ENCODE results near the gene CCDC197.
A peak's percentile ranks its signal among the peaks of the same experiment; 100 is the strongest.

Gene CCDC197

GRCh38 chr14:93964281-93964680 is 32.8 kb upstream of the CCDC197 start:
- no peak for TF ChIP-seq MAX (IDR thresholded peaks at IDR 0.05)
- TF ChIP-seq TEAD4 (IDR thresholded peaks at IDR 0.05), result no peak
- TF ChIP-seq CREB1 (IDR thresholded peaks at IDR 0.05; ENCODE audit: low read depth), result no peak
- no peak for TF ChIP-seq REST (IDR thresholded peaks at IDR 0.05; ENCODE audit: low read depth)
- no peak for TF ChIP-seq ZBTB7A (IDR thresholded peaks at IDR 0.05; ENCODE audit: low read depth)
- TF ChIP-seq NFIC (IDR thresholded peaks at IDR 0.05), result no peak
- TF ChIP-seq EP300 (IDR thresholded peaks at IDR 0.05; ENCODE audit: borderline replicate concordance), result no peak
- TF ChIP-seq FOXM1 (IDR thresholded peaks at IDR 0.05; ENCODE audit: borderline replicate concordance, low read depth), result no peak
- TF ChIP-seq TAF1 (IDR thresholded peaks at IDR 0.05; ENCODE audit: low read depth), result no peak

- TF ChIP-seq TAF1 (IDR thresholded peaks at IDR 0.05; ENCODE audit: low read depth) (no peak), YY1 (IDR thresholded peaks at IDR 0.05; ENCODE audit: low read depth) (no peak), CEBPB (IDR thresholded peaks at IDR 0.05) (no peak), RAD21 (IDR thresholded peaks at IDR 0.05; ENCODE audit: low read depth) (no peak)
Observed at GRCh38 chr14:93964820-93965286, 32.2 kb upstream of the CCDC197 start.

- TF ChIP-seq TAF1 (IDR thresholded peaks at IDR 0.05; ENCODE audit: low read depth), result no peak
- TF ChIP-seq CREB1 (IDR thresholded peaks at IDR 0.05; ENCODE audit: low read depth), result no peak
- TF ChIP-seq USF1 (IDR thresholded peaks at IDR 0.05), result 0 out of 2 replicates have a peak, but pooled peaks have one; percentile 10
- peak; percentile 65 for TF ChIP-seq EP300 (IDR thresholded peaks at IDR 0.05; ENCODE audit: borderline replicate concordance)
- TF ChIP-seq REST (IDR thresholded peaks at IDR 0.05; ENCODE audit: low read depth), result no peak
- TF ChIP-seq RAD21 (IDR thresholded peaks at IDR 0.05; ENCODE audit: low read depth), result no peak
- TF ChIP-seq CEBPB (IDR thresholded peaks at IDR 0.05), result no peak
- TF ChIP-seq TCF12 (IDR thresholded peaks at IDR 0.05; ENCODE audit: low read depth), result 0 out of 2 replicates have a peak, but pooled peaks have one; percentile 26
- no peak for TF ChIP-seq YY1 (IDR thresholded peaks at IDR 0.05; ENCODE audit: low read depth)
- no peak for TF ChIP-seq EGR1 (IDR thresholded peaks at IDR 0.05)
- peak; percentile 43 for TF ChIP-seq TEAD4 (IDR thresholded peaks at IDR 0.05)
- no peak; the same call in 1 of the 2 replicates for TF ChIP-seq NFIC (IDR thresholded peaks at IDR 0.05)
- no peak for TF ChIP-seq MAX (IDR thresholded peaks at IDR 0.05)
- no peak for TF ChIP-seq FOXM1 (IDR thresholded peaks at IDR 0.05; ENCODE audit: borderline replicate concordance, low read depth)
- TF ChIP-seq ZBTB7A (IDR thresholded peaks at IDR 0.05; ENCODE audit: low read depth), result no peak
Observed at GRCh38 chr14:93965287-93965821, 31.7 kb upstream of the CCDC197 start.

- TF ChIP-seq YY1 (IDR thresholded peaks at IDR 0.05; ENCODE audit: low read depth) (no peak), CREB1 (IDR thresholded peaks at IDR 0.05; ENCODE audit: low read depth) (no peak), FOXM1 (IDR thresholded peaks at IDR 0.05; ENCODE audit: borderline replicate concordance, low read depth) (no peak), REST (IDR thresholded peaks at IDR 0.05; ENCODE audit: low read depth) (no peak), MAX (IDR thresholded peaks at IDR 0.05) (no peak), ZBTB7A (IDR thresholded peaks at IDR 0.05; ENCODE audit: low read depth) (no peak), NFIC (IDR thresholded peaks at IDR 0.05) (no peak), RAD21 (IDR thresholded peaks at IDR 0.05; ENCODE audit: low read depth) (no peak), TEAD4 (IDR thresholded peaks at IDR 0.05) (no peak), TCF12 (IDR thresholded peaks at IDR 0.05; ENCODE audit: low read depth) (no peak), USF1 (IDR thresholded peaks at IDR 0.05) (no peak), EGR1 (IDR thresholded peaks at IDR 0.05) (no peak), EP300 (IDR thresholded peaks at IDR 0.05; ENCODE audit: borderline replicate concordance) (no peak), CEBPB (IDR thresholded peaks at IDR 0.05) (no peak), TAF1 (IDR thresholded peaks at IDR 0.05; ENCODE audit: low read depth) (no peak)
Observed at GRCh38 chr14:93965946-93966474, 31.1 kb upstream of the CCDC197 start.
